ENCODE data around the gene VWA8.

VWA8 gene

DNA sequence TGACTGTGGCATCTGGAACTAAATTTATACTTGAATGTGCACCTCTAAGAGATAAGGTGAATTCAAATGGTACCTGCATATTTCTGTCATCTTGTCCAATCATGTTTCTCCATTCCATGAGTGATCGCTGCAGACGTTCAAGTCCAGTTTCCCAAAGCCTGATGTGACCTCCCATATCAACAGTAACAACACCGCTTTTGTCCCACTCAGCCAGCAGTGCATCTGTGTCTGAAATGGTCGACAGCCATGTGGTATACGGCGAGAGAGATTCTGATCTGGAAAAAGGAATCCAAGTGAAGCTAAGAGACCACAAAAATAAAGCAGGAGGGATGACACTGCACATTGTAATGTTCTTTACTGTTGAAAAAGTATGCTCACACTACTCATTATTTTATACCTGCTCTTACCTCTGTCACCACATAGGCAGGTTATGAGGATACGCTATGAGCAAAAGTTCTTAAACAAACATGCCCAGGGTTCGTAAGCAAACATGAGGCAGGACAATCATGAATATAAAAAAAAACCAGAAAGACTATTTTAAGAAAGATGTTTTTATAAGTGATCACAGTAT is 290.0 kb downstream of the VWA8 start:
- no peaks in the 10 kb centered on the region for H3K27me3 ChIP-seq (ENCODE audit: control insufficient read depth in 1 of 2, insufficient read depth in 2 of 2, low read length in 2 of 2)

DNA sequence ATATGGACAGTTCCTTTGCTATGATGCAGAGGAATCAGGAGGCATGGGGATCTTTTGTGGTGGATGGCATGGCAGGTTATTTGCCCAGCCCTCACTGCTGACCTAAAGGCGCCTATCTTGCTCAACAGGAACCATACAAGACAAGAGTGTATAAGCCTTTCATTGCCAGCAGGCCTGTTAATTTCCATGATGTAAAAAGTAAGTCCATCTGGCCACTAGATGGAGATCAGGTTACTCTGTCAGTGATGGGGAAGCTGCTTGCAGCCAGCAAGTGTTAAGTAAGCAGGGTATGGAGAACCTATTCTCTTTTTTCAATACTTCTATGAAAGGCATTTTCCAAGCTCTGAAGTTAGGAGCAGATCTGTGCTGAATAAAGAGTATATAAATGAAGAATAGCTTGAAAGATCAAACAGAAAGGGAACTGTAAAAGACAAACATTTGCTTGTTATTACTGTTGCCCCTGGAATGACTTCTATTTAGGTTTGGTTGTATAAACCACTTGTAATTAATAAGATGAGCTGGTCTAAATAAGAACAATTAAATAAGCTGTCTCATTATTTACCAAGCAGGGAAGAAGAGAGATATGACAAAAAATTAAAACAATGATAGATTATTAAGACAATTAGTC is 292.7 kb downstream of the VWA8 start:
- Histone ChIP-seq H3K4me1 (ENCODE audit: control insufficient read depth in 1 of 2, insufficient read depth in 2 of 2, low read length in 2 of 2) (peaks cover 0 to 4% of the 10 kb centered on the region in 2 donors), H3K27ac (ENCODE audit: low read depth, low read length) (no peak overlapping the region), H3K4me3 (ENCODE audit: low read depth in 1 of 2, low read length in 2 of 2) (no peak overlapping the region), H3K9me3 (ENCODE audit: control insufficient read depth in 1 of 2, low read length in 2 of 2) (no peaks in the 10 kb centered on the region), H3K9ac (ENCODE audit: low read depth in 1 of 2, low read length in 2 of 2) (no peak overlapping the region), H3K36me3 (ENCODE audit: control insufficient read depth in 1 of 2, insufficient read depth in 2 of 2, low read length in 2 of 2) (peaks cover 0 to 8% of the 10 kb centered on the region in 2 donors), H3K27me3 (ENCODE audit: control insufficient read depth in 1 of 2, insufficient read depth in 2 of 2, low read length in 2 of 2) (no peaks in the 10 kb centered on the region)

More for the DNA sequence above, 290.0 kb downstream of the VWA8 start:
- Histone ChIP-seq H3K9me3 (ENCODE audit: control insufficient read depth in 1 of 2, low read length in 2 of 2) (no peaks in the 10 kb centered on the region), H3K36me3 (ENCODE audit: control insufficient read depth in 1 of 2, insufficient read depth in 2 of 2, low read length in 2 of 2) (peaks cover 0 to 13% of the 10 kb centered on the region in 2 donors), H3K4me1 (ENCODE audit: control insufficient read depth in 1 of 2, insufficient read depth in 2 of 2, low read length in 2 of 2) (peaks cover 0 to 4% of the 10 kb centered on the region in 2 donors), H3K4me3 (ENCODE audit: low read depth in 1 of 2, low read length in 2 of 2) (no peak overlapping the region), H3K27ac (ENCODE audit: low read depth, low read length) (no peak overlapping the region), H3K9ac (ENCODE audit: low read depth in 1 of 2, low read length in 2 of 2) (no peak overlapping the region)

DNA sequence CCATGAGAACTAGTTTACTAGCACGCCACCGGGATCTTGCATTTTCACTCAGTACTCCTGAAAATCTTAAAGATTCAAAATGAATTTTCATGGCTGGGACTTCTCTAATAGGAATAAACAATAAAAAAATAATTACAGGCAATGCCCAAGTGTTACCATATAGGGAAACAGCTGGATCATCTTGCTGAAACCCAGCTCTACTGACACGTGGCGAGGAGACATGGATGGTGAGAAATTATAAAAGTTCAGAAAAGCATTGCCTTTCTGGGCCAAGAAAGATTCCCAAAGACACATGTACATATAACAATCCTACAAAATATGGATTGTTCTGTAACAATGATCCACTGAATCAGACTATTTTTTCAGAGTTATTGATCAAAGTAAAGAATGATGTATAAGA is 294.3 kb downstream of the VWA8 start:
- H3K4me3 ChIP-seq (ENCODE audit: low read depth in 1 of 2, low read length in 2 of 2) = no peak overlapping the region
- peaks cover 0 to 8% of the 10 kb centered on the region in 2 donors for H3K36me3 ChIP-seq (ENCODE audit: control insufficient read depth in 1 of 2, insufficient read depth in 2 of 2, low read length in 2 of 2)
- H3K9me3 ChIP-seq (ENCODE audit: control insufficient read depth in 1 of 2, low read length in 2 of 2) = no peaks in the 10 kb centered on the region
- H3K9ac ChIP-seq (ENCODE audit: low read depth in 1 of 2, low read length in 2 of 2) = no peak overlapping the region
- peaks cover 0 to 4% of the 10 kb centered on the region in 2 donors for H3K4me1 ChIP-seq (ENCODE audit: control insufficient read depth in 1 of 2, insufficient read depth in 2 of 2, low read length in 2 of 2)
- H3K27ac ChIP-seq (ENCODE audit: low read depth, low read length) = no peak overlapping the region
- H3K27me3 ChIP-seq (ENCODE audit: control insufficient read depth in 1 of 2, insufficient read depth in 2 of 2, low read length in 2 of 2) = no peaks in the 10 kb centered on the region

DNA sequence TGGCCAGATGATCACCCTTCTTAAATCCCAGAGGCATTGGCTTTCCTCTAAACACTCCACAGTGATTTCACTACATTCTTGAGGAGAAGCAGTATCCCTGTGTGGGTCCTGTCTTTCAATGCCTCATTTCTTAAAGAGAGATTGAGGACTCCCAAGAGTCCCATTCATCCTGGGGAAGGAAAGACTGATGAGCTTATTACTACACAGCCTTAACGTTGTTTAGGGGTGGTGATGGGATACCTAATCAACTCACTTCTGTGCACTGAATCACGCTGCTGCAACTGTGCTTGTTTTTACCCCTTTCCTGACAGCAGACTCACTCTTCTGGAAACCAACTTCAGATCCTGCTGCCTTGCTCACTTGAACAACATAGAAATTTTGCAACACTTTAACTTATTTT is 300.5 kb downstream of the VWA8 start:
- Histone ChIP-seq H3K4me1 (ENCODE audit: control insufficient read depth in 1 of 2, insufficient read depth in 2 of 2, low read length in 2 of 2) (peaks cover 0 to 4% of the 10 kb centered on the region in 2 donors), H3K27me3 (ENCODE audit: control insufficient read depth in 1 of 2, insufficient read depth in 2 of 2, low read length in 2 of 2) (no peaks in the 10 kb centered on the region), H3K9ac (ENCODE audit: low read depth in 1 of 2, low read length in 2 of 2) (no peak overlapping the region), H3K36me3 (ENCODE audit: control insufficient read depth in 1 of 2, insufficient read depth in 2 of 2, low read length in 2 of 2) (no peaks in the 10 kb centered on the region), H3K27ac (ENCODE audit: low read depth, low read length) (no peak overlapping the region), H3K4me3 (ENCODE audit: low read depth in 1 of 2, low read length in 2 of 2) (no peak overlapping the region), H3K9me3 (ENCODE audit: control insufficient read depth in 1 of 2, low read length in 2 of 2) (no peaks in the 10 kb centered on the region)

DNA sequence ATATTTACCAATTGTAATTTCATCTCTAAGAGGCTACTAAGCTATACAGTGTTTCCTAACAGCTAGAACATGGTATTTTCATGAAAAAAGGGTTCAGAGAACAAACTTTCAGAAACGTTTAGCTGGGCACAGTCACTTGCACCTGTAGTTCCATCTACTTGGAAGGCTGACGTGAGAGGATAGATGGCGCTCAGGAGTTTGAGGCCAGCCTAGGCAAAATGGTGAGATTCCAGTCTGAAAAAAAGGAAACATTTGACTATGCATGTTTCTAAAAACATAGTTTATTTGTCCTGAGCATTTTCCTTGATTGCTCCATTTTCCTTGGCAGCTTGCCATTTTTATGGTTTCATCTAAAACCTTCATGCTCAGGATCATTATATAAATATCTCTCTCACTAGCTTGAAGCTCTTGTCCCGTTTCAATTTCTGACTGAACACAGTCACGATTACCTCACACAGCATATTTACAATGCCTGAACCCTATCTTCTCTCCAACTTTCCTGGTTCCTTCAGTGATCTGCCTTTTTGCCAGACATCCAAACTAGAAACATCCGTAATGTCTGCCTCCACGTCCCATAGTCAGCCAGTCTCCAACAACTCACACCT is 302.8 kb downstream of the VWA8 start:
- H3K36me3 ChIP-seq (ENCODE audit: control insufficient read depth in 1 of 2, insufficient read depth in 2 of 2, low read length in 2 of 2) = no peaks in the 10 kb centered on the region
- no peak overlapping the region for H3K27ac ChIP-seq (ENCODE audit: low read depth, low read length)

DNA sequence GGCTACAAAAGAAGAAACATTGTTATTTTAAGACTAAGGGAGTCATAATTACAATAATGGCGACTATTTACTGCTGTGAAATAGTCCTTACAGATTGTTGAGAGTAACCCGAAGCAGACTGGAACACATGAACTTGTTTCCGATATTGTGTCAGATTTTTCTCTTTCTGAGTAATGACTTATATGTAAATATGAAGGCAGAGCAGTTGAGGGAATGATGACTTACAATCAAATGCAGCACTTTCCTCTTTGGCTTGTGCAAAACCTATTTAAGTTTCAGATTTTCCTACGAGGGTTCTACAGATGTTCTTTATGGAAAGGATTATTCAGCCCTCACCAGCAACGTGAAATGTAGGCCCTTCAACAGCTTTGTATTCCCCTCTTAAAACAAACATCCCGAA is 304.9 kb downstream of the VWA8 start:
- Histone ChIP-seq H3K9ac (ENCODE audit: low read depth in 1 of 2, low read length in 2 of 2) (no peak overlapping the region), H3K27ac (ENCODE audit: low read depth, low read length) (no peak overlapping the region), H3K4me1 (ENCODE audit: control insufficient read depth in 1 of 2, insufficient read depth in 2 of 2, low read length in 2 of 2) (peaks cover 0 to 4% of the 10 kb centered on the region in 2 donors), H3K4me3 (ENCODE audit: low read depth in 1 of 2, low read length in 2 of 2) (no peak overlapping the region), H3K27me3 (ENCODE audit: control insufficient read depth in 1 of 2, insufficient read depth in 2 of 2, low read length in 2 of 2) (no peaks in the 10 kb centered on the region), H3K36me3 (ENCODE audit: control insufficient read depth in 1 of 2, insufficient read depth in 2 of 2, low read length in 2 of 2) (no peaks in the 10 kb centered on the region), H3K9me3 (ENCODE audit: control insufficient read depth in 1 of 2, low read length in 2 of 2) (no peaks in the 10 kb centered on the region)

More for the DNA sequence above, 302.8 kb downstream of the VWA8 start:
- no peak overlapping the region for H3K9ac ChIP-seq (ENCODE audit: low read depth in 1 of 2, low read length in 2 of 2)
- H3K4me3 ChIP-seq (ENCODE audit: low read depth in 1 of 2, low read length in 2 of 2) = no peak overlapping the region
- H3K4me1 ChIP-seq (ENCODE audit: control insufficient read depth in 1 of 2, insufficient read depth in 2 of 2, low read length in 2 of 2) = peaks cover 0 to 4% of the 10 kb centered on the region in 2 donors
- H3K27me3 ChIP-seq (ENCODE audit: control insufficient read depth in 1 of 2, insufficient read depth in 2 of 2, low read length in 2 of 2) = no peaks in the 10 kb centered on the region
- no peaks in the 10 kb centered on the region for H3K9me3 ChIP-seq (ENCODE audit: control insufficient read depth in 1 of 2, low read length in 2 of 2)

DNA sequence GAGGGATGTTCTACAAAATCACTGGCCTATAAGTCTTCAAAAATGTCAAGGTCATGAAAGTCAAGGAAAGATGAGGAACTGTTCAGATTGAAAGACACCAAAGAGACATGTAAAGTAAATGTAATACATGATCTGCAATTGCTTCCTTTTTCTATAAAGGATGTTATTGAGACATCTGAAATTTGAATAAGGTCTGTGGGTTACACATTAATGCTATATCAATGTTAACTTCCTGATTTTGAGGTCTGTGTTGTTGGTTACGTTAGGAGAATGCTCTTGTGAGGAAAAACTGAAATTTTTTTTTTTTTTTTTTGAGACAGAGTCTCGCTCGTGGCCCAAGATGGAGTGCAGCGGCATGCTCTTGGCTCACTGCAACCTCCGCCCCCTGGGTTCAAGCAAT is 306.1 kb downstream of the VWA8 start:
- no peak overlapping the region for H3K4me3 ChIP-seq (ENCODE audit: low read depth in 1 of 2, low read length in 2 of 2)
- H3K9ac ChIP-seq (ENCODE audit: low read depth in 1 of 2, low read length in 2 of 2) = no peak overlapping the region
- H3K9me3 ChIP-seq (ENCODE audit: control insufficient read depth in 1 of 2, low read length in 2 of 2) = no peaks in the 10 kb centered on the region
- peaks cover 0 to 4% of the 10 kb centered on the region in 2 donors for H3K4me1 ChIP-seq (ENCODE audit: control insufficient read depth in 1 of 2, insufficient read depth in 2 of 2, low read length in 2 of 2)
- H3K36me3 ChIP-seq (ENCODE audit: control insufficient read depth in 1 of 2, insufficient read depth in 2 of 2, low read length in 2 of 2) = no peaks in the 10 kb centered on the region
- H3K27ac ChIP-seq (ENCODE audit: low read depth, low read length) = no peak overlapping the region
- H3K27me3 ChIP-seq (ENCODE audit: control insufficient read depth in 1 of 2, insufficient read depth in 2 of 2, low read length in 2 of 2) = no peaks in the 10 kb centered on the region

DNA sequence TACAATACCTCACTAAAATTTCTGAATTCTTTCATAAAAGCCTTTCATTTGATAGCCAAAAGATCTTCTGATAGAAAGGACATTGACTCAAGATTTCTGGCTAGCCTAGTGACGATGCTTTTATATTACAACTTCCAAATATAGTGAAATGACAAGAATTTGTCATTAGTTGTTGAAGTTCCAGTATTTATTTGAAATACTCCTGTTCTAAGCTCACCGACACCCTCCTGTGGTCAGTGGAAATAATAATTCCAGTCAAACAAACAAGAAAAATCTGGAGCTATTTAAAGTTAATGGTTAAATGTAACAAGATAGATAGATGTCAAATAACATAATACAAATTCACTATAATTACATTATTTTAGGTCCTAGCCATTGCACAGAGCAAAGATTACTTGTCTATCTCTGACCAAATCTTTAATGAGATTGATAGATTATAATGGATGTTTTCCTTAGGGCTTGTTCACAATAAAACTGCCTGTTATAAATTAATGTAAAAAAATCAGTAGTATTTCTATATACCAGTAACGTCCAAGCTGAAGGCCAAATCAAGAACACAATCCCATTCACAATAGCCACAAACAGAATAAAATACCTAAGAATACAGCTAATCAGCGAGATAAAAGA is 308.1 kb downstream of the VWA8 start:
- H3K36me3 ChIP-seq (ENCODE audit: control insufficient read depth in 1 of 2, insufficient read depth in 2 of 2, low read length in 2 of 2) = no peaks in the 10 kb centered on the region
- H3K9me3 ChIP-seq (ENCODE audit: control insufficient read depth in 1 of 2, low read length in 2 of 2) = no peaks in the 10 kb centered on the region
- no peak overlapping the region for H3K27ac ChIP-seq (ENCODE audit: low read depth, low read length)
- no peak overlapping the region for H3K9ac ChIP-seq (ENCODE audit: low read depth in 1 of 2, low read length in 2 of 2)
- H3K4me1 ChIP-seq (ENCODE audit: control insufficient read depth in 1 of 2, insufficient read depth in 2 of 2, low read length in 2 of 2) = no peaks in the 10 kb centered on the region
- H3K4me3 ChIP-seq (ENCODE audit: low read depth in 1 of 2, low read length in 2 of 2) = no peak overlapping the region
- H3K27me3 ChIP-seq (ENCODE audit: control insufficient read depth in 1 of 2, insufficient read depth in 2 of 2, low read length in 2 of 2) = no peaks in the 10 kb centered on the region

DNA sequence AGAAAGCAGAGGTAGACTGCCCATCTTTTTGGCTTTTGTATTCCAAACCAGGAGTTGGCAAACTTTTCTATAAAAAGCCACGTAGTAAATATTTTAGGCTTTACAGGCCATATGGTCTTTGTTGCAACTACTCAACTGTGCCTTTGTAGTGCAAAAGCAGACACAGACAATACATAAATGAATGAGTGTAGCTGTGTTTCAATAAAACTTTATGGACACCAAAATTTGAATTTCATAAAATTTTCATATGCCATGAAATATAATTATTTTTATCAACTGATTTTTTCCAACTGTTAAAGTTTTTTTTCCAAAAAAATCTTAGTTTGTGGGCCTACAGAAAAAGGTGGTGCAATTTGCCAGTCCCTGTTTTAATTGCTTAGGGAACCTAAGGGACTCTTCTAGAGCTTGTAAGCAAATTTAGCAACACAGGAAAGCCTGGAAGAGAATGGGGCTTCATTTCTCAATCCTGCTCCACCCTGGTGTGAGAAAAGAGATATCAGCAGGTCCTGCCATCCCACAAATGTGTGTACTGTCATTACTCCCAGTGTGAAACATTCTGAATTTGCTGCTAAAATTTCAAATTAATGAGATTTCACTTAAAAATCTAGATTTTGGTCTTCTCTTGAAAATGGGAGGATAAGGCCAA is 309.4 kb downstream of the VWA8 start:
- no peak overlapping the region for H3K9ac ChIP-seq (ENCODE audit: low read depth in 1 of 2, low read length in 2 of 2)
- H3K27me3 ChIP-seq (ENCODE audit: control insufficient read depth in 1 of 2, insufficient read depth in 2 of 2, low read length in 2 of 2) = no peaks in the 10 kb centered on the region
- H3K9me3 ChIP-seq (ENCODE audit: control insufficient read depth in 1 of 2, low read length in 2 of 2) = no peaks in the 10 kb centered on the region
- H3K4me3 ChIP-seq (ENCODE audit: low read depth in 1 of 2, low read length in 2 of 2) = no peak overlapping the region
- no peaks in the 10 kb centered on the region for H3K36me3 ChIP-seq (ENCODE audit: control insufficient read depth in 1 of 2, insufficient read depth in 2 of 2, low read length in 2 of 2)
- no peaks in the 10 kb centered on the region for H3K4me1 ChIP-seq (ENCODE audit: control insufficient read depth in 1 of 2, insufficient read depth in 2 of 2, low read length in 2 of 2)
- no peak overlapping the region for H3K27ac ChIP-seq (ENCODE audit: low read depth, low read length)

DNA sequence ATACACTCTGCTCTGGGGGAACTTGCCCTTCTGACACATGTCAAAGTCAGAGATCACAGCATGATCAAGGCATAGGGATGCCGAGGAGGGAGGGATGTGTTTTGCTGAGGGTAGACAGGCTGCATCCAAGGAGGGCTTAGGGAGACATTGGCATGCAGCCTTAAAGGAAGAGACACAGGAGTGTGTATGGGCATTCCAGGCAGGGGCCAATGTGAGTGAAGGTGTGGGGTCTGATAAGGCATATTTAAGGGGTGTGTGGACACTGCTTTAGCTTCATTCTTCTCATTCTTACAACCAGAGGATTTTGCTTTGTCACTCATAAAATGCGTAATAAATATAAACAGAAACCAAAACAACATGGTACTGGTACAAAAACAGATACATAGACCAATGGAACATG is 310.2 kb downstream of the VWA8 start:
- H3K4me1 ChIP-seq (ENCODE audit: control insufficient read depth in 1 of 2, insufficient read depth in 2 of 2, low read length in 2 of 2) = peaks cover 0 to 1% of the 10 kb centered on the region in 2 donors
- no peaks in the 10 kb centered on the region for H3K27me3 ChIP-seq (ENCODE audit: control insufficient read depth in 1 of 2, insufficient read depth in 2 of 2, low read length in 2 of 2)
- no peaks in the 10 kb centered on the region for H3K36me3 ChIP-seq (ENCODE audit: control insufficient read depth in 1 of 2, insufficient read depth in 2 of 2, low read length in 2 of 2)
- no peak overlapping the region for H3K9ac ChIP-seq (ENCODE audit: low read depth in 1 of 2, low read length in 2 of 2)
- H3K4me3 ChIP-seq (ENCODE audit: low read depth in 1 of 2, low read length in 2 of 2) = no peak overlapping the region
- H3K9me3 ChIP-seq (ENCODE audit: control insufficient read depth in 1 of 2, low read length in 2 of 2) = no peaks in the 10 kb centered on the region
- H3K27ac ChIP-seq (ENCODE audit: low read depth, low read length) = no peak overlapping the region

All from duodenal mucosa (tissue), 2 donors.